Liver (tissue), 3 donors: ENCODE results near the gene MYO5A.

Source experiments
- ATF3 ChIP-seq: IDR thresholded peaks from 2 replicates; pipeline ENCODE4 v1.6.1; 2016; ENCODE audit warnings: antibody characterized with exemption
- CTCF ChIP-seq: fragments of 150-350 bp; IDR thresholded peaks from 2 replicates; pipeline ENCODE4 v1.5.1; 2017; ENCODE audit warnings: improper control_type of control experiment, low read depth, low read length; ENCODE audit not compliant: missing input control
- EGR1 ChIP-seq, 2 donors: IDR thresholded peaks; 2 replicates each; pipeline ENCODE4 v1.6.1; 2016 to 2018; ENCODE audit warnings: antibody characterized with exemption in 2 of 2, low read depth in 2 of 2
- FOXA2 ChIP-seq: IDR thresholded peaks from 2 replicates; pipeline ENCODE4 v1.6.1; 2016; ENCODE audit warnings: antibody characterized with exemption
- HNF4A ChIP-seq, 2 donors: conservative IDR thresholded peaks; 2 replicates each; pipeline ENCODE4 v1.6.1; 2016; ENCODE audit warnings: antibody characterized with exemption in 2 of 2, mild to moderate bottlenecking in 2 of 2
- JUND ChIP-seq, 2 donors: IDR thresholded peaks; 2 replicates each; pipeline ENCODE4 v1.6.1; 2016; ENCODE audit warnings: antibody characterized with exemption in 2 of 2
- MAX ChIP-seq: IDR thresholded peaks from 2 replicates; pipeline ENCODE4 v1.6.1; 2016; ENCODE audit warnings: antibody characterized with exemption
- NR2F2 ChIP-seq: IDR thresholded peaks from 2 replicates; pipeline ENCODE4 v1.6.1; 2016; ENCODE audit warnings: antibody characterized with exemption
- RAD21 ChIP-seq, 2 donors: IDR thresholded peaks; 2 replicates each; pipeline ENCODE4 v1.6.1; 2016; ENCODE audit warnings: antibody characterized with exemption in 2 of 2, mild to moderate bottlenecking in 2 of 2
- REST ChIP-seq: IDR thresholded peaks from 2 replicates; pipeline ENCODE4 v1.6.1; 2016; ENCODE audit warnings: antibody characterized with exemption, mild to moderate bottlenecking
- SP1 ChIP-seq: IDR thresholded peaks from 2 replicates; pipeline ENCODE4 v1.6.1; 2018; ENCODE audit warnings: antibody characterized with exemption, mild to moderate bottlenecking
- TAF1 ChIP-seq: conservative IDR thresholded peaks from 2 replicates; pipeline ENCODE4 v1.6.1; 2016; ENCODE audit warnings: antibody characterized with exemption, mild to moderate bottlenecking
- YY1 ChIP-seq: IDR thresholded peaks from 2 replicates; pipeline ENCODE4 v1.6.1; 2016; ENCODE audit warnings: antibody characterized with exemption, mild to moderate bottlenecking
- donor health status: healthy.
- donor health status: healthy.

GRCh38 chr15:52466134-52466701 lies 62.5 kb downstream of the MYO5A start:
- TF ChIP-seq CTCF (no peak), JUND (IDR thresholded peaks at IDR 0.05) (no peak), MAX (no peak), YY1 (no peak), RAD21 (IDR thresholded peaks at IDR 0.05) (peak in 1 of 2 donors; percentile 16), FOXA2 (no peak), EGR1 (IDR thresholded peaks at IDR 0.05; ENCODE audit: low read depth in 2 of 2) (no peak), REST (peak; percentile 45), TAF1 (no peak), ATF3 (no peak), HNF4A (conservative IDR thresholded peaks at IDR 0.05) (no peak), SP1 (no peak), NR2F2 (no peak)
